ENCODE data around the gene POLR3H. TPM values are rescaled to one million over a fixed set of nuclear protein-coding genes. Genes with fewer than 3 reads are reported as not detected.

Gene POLR3H
- total RNA-seq, 1 donor = 28.1 TPM

DNA sequence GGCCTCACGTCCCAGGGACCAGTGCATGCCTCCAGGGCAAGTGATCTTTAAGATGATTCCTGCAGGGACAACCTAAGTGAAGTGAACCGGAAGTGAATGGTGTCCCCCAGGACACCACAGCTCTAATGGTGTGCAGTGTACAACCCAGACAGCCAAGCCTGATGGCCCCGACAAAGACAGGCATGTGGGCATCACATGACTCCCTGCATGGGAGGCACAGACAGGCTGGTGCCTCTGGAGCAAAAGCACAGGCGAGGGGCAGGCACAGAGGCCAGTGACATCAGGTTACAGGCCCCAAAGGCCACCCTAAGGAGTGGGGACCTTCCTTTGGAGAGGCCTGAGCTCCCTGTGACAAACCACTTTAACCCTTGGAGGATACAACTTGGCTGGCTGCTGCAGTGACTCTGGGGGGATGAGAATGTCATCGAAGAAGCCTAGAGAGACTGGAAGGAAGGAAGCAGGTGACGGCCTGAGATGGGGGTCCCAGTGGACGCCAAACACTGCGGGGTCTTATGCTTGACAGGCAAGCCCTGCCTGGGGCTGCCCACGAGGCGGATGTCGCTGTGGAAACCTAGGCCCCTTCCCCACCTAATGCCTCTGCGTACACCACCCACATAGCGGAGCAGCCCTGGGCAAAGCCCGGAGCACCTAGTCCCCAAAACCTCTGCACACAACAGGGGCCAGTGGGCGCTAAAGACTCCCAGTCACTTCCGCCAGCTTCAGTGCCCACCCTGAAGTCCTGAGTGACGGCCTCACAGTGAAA lies 12.4 kb downstream of the POLR3H start:
- DNase-seq (ENCODE audit: low read depth) = no peak
- no peak overlapping the region for H3K4me3 ChIP-seq (ENCODE audit: low read depth, low read length)
- TF ChIP-seq, protein P1, sequence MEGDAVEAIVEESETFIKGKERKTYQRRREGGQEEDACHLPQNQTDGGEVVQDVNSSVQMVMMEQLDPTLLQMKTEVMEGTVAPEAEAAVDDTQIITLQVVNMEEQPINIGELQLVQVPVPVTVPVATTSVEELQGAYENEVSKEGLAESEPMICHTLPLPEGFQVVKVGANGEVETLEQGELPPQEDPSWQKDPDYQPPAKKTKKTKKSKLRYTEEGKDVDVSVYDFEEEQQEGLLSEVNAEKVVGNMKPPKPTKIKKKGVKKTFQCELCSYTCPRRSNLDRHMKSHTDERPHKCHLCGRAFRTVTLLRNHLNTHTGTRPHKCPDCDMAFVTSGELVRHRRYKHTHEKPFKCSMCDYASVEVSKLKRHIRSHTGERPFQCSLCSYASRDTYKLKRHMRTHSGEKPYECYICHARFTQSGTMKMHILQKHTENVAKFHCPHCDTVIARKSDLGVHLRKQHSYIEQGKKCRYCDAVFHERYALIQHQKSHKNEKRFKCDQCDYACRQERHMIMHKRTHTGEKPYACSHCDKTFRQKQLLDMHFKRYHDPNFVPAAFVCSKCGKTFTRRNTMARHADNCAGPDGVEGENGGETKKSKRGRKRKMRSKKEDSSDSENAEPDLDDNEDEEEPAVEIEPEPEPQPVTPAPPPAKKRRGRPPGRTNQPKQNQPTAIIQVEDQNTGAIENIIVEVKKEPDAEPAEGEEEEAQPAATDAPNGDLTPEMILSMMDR (IDR thresholded peaks at IDR 0.05; ENCODE audit: insufficient read depth, low read depth, low read length) = no peak

DNA sequence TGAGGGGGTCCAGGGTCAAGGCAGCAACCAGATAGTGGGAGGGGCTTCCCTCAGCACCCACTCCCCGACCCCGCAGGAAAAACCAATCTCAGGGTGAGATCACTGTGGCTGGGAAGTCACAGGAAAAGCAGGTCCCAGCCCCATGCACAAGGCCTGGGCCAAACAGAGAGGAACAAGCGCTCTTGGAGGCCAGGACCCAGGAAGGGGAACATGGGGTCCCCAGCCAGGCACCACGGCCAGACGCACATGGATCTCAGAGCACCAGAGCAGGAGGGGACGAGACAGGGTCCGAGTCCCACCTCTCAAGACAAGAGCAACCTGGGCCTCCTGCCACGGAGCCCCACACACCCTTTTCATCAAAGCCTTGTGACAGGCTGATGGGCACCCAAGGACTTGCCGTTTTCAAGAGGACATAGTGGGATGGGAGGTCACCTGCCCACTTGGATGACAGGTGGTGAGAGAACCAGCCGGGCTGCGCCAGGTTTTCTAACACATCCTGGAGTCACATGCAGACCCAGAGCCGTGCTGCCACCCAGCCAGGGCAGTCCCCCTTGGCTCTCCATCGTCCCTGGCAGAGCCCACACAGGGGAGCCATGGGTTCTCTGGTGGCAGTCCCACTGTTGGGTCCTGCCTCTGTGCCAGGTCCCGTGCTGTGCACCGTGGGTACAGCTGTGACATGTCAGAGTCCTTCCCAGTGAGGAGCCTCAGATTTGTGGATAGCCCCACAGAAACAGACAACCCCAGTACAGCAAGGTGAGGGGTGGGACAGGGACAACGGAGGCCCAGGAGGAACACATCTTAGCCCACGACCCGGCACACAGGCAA lies 13.2 kb downstream of the POLR3H start:
- TF ChIP-seq, protein P1 (IDR thresholded peaks at IDR 0.05; ENCODE audit: insufficient read depth, low read depth, low read length) = no peak
- DNase-seq (ENCODE audit: low read depth) = no peak
- H3K4me3 ChIP-seq (ENCODE audit: low read depth, low read length) = no peak overlapping the region

DNA sequence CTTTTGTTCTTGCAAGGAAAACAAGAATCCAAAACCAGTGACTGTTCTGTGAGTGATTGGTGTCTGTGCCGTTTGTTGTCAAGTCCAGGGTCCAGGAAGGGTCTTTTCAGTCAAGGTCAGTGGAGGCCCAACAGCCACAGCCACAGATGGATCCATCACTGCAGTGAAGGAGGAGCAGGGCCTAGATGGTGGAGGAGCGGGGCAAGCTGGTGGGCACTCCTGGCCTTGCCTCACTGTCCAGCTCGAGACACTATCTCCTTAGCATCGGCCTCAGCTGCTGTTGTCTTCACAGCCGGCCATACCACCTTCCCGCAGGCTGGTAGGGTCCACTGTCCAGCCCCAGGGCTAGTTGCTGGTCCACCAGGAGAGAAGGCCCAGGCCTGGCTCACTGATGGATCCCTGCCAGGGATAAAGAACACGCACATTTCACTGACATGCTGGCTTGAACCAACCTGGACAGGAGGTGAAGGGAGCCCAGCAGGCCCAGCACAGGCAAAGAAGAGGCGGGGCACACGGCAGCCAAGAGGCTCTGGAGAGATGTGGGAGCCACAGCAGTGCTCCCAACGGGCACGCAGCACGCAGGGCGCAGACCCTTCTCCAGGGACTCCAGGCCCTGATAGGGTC lies 15.2 kb downstream of the POLR3H start:
- H3K4me3 ChIP-seq (ENCODE audit: low read depth, low read length) = no peak overlapping the region
- DNase-seq (ENCODE audit: low read depth) = no peak
- TF ChIP-seq, protein P1 (IDR thresholded peaks at IDR 0.05; ENCODE audit: insufficient read depth, low read depth, low read length) = no peak

DNA sequence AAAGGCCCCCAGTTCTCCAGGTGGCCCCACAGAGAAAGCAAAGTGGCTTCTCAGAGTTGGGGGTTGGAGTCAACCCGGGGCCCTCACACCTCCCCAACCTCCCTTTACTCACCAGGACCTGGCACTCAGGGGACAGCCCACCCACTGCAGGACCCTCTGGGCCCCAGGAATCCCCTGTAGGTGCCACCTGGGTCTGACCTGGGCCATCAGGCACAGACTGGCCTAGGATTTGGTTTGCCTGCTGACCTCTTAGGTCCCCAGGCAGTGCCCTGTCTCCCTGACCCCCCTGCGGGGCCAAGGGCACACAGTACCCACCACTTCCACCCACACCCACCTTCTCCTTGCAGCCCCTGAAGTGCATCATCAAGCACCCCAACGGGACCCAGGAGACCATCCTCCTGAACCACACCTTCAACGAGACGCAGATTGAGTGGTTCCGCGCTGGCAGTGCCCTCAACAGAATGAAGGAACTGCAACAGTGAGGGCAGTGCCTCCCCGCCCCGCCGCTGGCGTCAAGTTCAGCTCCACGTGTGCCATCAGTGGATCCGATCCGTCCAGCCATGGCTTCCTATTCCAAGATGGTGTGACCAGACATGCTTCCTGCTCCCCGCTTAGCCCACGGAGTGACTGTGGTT lies 16.0 kb downstream of the POLR3H start:
- H3K4me3 ChIP-seq (ENCODE audit: low read depth, low read length) = no peak overlapping the region
- DNase-seq (ENCODE audit: low read depth) = no peak
- TF ChIP-seq, protein P1 (IDR thresholded peaks at IDR 0.05; ENCODE audit: insufficient read depth, low read depth, low read length) = no peak

DNA sequence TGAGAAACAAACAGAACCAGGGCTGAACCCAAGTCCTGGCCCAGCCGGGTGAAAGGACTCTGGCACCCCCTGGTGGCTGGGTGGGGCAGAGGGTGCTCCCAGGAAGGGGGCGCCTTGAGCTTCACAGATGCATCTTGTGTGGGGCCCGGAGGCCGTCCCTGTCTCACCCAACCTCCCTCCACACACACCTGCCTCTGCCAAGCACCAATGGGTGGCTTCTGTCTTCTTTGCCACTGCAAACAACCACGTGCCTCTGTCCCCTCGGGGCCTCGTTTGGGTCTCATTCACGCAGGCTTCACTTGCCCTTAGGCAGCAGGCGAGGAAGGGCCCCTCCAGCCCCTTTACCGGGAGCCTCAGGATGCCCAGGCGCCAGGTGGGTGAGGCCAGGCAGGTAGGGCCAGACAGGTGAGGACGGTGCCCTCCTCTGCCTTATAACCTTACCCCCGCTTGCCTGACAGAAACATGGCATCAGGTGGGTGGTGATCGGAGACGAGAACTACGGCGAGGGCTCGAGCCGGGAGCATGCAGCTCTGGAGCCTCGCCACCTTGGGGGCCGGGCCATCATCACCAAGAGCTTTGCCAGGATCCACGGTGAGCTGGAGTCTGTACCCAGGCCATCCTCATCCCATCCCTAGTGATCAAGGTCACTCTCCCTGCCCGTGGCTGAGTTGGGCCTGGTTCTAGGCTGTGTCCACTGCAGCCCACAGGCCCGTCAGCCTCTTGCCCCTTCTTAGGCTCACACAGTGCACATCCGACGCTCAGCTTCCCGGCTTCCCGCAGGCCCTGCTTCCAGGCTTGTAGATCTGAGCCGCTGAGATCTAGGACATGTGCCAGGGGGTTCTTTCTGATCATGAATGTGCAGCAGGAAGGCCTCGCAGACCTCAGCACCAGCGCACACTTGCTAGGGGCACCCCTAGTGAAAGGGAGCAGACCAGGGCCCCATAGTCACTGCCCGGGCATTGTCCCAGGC lies 17.2 kb downstream of the POLR3H start:
- H3K4me3 ChIP-seq (ENCODE audit: low read depth, low read length) = no peak overlapping the region
- TF ChIP-seq, protein P1 (IDR thresholded peaks at IDR 0.05; ENCODE audit: insufficient read depth, low read depth, low read length) = peak; percentile 83
- peak; percentile 39 for DNase-seq (ENCODE audit: low read depth)
